NOMO-1 treated with dmso at 0.1 percent for 144 hours (cell line): Measurements from ENCODE around the gene SEC62.

Experiments used
- DNase-seq: peaks from one replicate; lab custom pipeline; 2025; ENCODE audit not compliant: unreplicated experiment; lab: John Stamatoyannopoulos, UW

Gene SEC62, protein sequence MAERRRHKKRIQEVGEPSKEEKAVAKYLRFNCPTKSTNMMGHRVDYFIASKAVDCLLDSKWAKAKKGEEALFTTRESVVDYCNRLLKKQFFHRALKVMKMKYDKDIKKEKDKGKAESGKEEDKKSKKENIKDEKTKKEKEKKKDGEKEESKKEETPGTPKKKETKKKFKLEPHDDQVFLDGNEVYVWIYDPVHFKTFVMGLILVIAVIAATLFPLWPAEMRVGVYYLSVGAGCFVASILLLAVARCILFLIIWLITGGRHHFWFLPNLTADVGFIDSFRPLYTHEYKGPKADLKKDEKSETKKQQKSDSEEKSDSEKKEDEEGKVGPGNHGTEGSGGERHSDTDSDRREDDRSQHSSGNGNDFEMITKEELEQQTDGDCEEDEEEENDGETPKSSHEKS

DNA sequence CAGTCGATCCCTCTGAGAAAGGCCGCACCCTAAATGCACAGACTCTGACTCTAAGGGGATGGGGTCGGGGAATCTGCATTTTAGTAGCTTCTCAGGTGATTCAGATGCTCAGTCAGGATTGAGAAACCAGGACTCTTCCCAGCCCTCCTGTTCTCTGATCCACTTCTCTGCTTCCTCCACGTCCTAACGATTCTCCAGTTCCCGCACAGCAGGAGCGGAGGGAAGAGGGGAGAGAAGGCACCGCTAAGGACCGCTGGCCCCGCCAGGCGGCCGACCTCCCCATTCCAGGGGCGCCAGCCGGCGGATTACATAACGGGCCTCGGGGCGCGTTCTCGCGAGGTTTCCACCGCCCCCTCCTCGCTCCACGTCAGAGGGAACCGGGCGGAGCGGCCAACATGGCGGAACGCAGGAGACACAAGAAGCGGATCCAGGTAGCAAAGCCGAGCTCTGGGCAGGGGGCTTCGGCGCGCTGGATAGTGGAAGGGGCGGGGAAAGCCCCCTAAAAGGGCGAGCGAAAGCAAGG lies at the start of gene SEC62:
TSS of gene SEC62 (plus strand) at position 380 of the 523 bp plus-strand sequence. CDS start at position 396, 16 bp downstream.
- DNase-seq = peak; percentile 88

DNA sequence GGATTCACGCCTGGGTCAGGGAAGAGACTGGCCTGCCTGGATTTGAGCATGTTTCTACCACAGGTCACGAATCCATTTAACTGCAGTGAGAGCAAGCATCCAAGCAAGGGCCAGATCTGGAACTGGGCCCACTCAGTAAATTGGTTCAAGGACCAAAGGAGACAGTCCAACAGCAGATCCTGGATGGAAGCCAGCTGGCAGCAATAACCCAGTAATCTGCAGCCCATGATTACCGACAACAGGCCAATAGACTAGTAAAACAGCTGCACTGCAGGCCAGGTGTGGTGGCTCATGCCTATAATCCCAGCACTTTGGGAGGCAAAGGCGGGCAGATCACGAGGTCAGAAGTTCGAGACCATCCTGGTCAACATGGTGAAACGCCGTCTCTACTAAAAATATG lies 43.4 kb upstream of the SEC62 start:
- no peak for DNase-seq

DNA sequence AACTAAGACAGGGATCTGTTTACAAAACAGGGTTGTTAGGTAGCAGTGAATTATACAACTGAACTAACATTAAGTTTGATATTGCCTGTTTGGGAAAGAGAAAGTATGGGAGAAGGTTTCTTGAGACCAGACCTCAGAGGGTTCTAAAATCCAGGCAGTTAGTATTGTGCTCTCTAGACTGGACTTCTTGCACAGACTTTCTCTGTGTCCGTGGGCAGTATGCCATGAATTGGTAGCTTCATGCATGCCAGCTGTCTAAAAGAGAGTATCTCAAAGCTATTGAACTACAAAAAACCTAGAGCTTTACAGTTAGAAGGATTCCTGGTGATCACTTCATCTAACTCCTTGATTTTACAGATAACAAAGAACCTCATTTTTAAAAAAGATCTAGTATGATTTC lies 42.8 kb upstream of the SEC62 start:
- no peak for DNase-seq

DNA sequence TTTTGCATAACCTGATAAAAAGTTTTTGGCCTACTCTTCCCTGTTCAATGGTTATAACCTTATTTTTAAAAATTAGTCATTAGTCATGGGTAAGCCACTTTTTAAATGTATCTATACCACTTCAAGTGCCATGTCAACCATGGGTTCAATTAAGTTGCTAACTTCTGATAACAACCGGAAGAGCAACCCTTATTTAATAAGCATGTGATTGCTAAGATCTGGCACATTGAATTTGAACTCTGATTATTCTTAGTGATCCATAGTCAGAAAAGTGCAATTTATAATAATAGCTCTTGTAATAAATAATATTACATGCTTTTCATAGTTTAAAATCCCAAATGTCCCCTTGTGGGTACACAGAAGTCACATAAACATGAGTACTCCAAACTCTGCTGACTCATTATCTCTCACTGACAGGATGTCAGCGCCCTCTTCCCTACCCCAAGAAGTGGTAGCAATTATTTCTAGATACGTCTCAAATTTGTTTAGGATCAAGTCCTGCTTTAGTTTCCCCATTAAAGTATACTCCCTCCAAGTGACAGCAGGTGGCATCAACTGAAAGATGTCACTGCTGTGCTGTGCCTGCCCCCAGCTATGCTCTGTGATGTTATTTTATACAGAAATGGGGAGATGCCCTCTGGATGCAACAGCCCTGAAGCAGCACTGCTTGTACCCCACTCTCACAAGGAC lies 36.6 kb upstream of the SEC62 start:
- DNase-seq = peak; percentile 5

DNA sequence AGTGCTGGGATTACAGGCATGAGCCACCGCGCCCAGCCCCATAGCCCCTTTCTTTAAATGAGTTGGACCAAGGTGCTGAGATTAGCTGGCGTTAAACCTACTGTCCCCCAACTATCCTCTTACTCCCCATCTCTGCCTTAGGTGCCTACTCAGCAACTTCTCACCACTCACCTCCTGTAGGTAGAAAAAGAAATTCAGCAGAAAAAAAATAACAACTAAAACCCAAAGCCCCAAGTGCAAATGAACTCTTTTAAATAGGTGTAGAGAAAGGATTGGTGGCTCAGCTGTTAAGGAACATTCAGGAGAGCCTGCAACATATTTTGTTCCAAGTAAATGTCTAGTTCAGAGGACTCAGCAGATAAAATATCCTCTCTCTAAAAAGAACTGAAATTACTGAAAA lies 35.8 kb upstream of the SEC62 start:
- DNase-seq = no peak

DNA sequence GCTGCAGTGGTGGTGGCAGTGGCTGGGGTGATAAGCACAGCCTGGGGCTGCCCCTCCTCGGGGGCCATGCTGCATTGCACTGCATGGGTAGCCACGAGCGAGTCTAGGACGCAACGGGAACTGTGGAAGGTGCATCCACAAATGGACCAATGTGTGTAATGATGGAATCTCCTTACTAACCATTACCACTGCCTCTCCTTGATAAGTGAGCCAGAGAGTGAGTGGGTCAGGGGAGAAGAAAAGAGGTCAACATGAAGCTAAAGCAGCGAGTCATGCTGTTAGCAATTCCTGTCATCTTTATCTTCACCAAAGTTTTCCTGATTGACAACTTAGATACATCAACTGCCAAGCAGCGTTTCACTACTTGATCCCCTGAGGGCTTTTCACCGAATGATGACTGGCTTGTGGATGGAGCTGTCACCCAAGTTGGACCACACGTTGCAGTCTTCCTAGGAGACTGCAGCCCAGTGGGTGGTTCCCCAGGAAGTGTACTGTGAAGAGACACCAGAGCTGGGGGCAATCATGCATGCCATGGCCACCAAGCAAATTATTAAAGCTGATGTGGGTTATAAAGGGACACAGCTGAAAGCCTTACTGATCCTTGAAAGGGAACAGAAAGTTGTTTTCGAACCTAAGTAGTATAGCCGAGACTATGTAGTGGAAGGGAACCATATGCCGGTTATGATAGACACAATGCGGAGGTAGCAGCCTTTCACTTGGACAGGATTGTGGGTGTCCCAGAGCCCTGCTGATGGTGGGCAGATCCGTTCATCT lies 34.7 kb upstream of the SEC62 start:
- DNase-seq = no peak

DNA sequence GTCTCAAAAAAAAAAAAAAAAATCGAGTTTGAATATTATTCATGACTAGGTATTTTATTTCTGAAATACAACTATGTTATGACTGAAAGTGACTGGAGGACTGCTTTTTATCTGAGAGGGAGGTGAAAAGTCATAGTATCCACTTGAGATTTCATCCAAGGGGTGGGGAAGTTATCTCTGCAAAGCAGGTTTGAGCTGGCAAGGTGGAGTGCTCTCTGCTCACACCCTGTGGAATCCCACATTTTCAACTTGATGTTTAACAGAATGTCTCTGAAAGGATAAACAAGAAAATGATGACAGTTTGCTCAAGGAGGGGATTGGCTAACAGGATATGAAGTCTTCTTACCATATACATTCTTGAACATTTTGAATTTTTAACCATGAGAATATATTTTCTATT lies 27.3 kb upstream of the SEC62 start:
- no peak for DNase-seq

DNA sequence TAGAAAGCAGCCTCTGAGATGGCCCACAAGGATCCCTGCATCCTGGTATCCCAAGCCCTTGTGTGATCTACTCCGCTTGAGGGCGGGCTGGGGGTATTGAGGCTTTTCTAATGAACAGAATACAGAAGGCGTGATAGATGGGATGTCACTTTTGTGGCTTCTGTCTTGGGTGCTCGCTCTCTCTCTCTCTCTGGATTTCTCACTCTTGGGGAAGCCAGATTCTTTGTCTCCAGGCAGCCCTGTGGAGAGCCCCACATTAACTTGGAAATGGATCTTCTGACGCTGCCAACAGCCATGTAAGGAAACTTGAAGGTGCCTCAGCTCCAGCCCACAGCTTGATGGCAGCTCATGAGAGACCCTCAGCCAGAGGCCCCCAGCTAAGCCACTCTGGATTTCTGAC lies 26.9 kb upstream of the SEC62 start:
- no peak for DNase-seq

DNA sequence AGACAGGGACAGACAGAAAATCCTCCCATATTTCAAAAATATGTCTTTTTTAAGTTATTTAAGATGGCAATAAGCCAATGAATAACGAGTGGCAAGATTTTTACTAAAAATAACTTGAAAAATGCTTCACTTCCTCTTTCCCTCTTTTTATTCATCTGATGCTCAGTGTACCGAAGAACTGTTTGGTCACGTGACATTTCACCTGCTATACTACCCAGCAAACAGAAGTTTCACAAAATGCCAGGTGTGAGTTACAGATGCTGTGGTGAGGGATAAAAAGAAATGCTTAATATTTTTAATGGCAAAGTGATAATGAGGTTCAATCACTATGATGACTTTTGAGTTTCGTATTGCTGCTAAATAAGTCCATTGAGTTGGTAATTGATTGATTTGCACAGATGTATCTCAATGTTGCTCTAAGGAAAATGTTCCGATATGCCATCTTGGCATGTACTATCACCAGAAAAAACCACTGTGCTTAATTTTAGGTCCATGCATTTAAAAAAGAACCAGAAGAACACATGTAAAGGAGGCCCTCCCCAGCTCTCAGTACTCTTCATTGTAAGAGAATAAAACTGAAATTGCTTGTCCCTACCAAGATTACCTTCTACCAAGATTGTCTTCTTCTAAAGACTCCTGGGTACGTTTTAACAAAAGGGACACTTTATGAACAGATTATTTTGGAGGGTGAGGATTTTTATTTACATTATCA lies 26.0 kb upstream of the SEC62 start:
- DNase-seq = peak; percentile 13

DNA sequence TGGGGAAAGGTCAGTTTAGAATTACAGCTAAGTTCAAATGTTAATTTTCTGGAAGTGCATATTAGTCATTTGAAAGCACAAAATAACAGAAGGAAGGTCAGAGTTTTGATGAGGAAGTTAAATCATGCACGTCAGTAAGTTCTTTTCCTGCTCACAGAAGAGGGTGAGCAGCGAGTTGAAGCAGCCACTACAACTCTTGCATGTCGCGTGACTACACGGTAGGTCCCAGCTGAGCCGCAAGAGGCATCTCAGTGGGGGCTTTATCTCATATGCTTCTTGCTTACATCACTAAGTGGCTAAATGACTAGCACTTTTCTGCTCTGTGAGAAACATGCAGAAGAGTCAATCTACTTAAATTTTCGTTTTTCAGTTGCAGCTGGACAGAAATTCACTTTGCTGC lies 21.3 kb upstream of the SEC62 start:
- peak; percentile 84 for DNase-seq

DNA sequence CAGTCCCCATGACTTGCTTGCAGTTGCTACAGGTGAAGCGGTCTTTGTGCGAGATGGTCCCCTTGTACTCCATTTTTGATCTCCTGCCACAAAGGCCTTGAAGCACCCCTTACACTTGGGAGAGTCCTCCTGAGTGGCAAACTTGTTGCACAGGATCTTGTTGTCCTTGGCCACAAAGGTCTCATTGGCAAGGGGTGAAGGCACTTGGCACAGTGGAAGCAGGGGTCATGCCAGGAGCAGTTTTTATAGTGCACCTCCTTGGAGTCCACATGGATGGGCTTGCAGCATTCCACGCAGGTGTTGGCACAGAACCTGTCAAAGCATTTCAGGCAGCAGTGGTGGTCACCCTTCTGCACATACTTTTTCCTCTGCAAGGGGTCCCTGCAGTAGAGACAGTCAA lies 20.3 kb upstream of the SEC62 start:
- DNase-seq = no peak

DNA sequence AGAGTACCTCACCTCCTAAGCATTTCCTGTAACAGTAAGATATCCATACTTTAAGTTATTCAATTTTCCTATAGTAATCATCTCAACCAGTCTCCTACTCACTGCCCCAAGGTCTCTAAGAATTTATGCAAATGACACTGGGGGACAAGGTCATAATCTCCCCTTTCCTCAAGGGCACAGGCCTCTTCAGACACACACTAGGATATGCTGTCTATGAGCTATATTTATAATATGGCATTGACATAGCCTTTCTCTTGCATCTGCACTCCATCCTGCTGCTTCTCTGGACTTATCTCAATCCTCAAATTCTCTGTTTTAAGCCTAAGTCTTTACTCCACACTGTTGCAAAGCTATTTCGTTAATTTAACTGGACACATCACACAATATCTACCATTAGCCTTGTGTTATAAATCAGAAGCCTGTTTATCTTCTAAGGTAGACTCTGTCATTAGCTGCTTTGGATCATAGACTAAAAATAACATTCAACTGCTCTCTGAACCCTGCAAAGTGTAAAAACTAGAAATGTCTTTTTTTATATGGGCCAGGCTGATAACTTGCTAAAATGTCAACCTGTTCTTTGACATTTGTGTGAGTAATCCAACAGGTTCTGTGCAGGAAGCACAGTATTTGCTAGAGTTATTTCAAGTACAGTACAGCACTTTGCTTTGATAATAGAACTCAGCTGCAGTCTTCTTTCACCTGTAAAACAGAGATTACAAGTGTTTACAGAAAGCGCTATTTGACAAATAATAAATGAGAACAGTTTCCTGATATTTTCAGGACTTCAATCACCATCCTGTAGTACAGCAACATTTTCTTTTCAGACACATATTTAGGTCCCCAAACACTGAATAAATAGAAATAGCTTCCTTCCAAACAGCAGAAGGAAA lies 17.8 kb upstream of the SEC62 start:
- DNase-seq = no peak

DNA sequence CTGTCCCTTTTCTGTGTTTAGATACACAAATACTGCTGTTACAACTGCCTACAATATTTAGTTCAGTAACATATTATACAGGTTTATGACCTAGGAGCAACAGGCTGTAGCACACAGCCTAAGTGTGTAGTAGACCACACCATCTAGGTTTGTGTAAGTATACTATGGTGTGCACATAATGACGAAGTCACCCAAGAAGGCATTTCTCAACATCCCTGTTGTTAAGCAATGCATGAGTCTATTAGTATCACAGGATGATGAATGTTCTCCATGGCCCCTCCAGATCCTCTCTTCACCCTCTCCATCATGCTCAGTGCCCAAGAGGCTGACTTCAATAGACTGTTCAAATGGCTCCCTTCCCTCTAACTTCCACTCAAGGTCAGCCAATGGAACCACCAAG lies 14.6 kb upstream of the SEC62 start:
- no peak for DNase-seq

DNA sequence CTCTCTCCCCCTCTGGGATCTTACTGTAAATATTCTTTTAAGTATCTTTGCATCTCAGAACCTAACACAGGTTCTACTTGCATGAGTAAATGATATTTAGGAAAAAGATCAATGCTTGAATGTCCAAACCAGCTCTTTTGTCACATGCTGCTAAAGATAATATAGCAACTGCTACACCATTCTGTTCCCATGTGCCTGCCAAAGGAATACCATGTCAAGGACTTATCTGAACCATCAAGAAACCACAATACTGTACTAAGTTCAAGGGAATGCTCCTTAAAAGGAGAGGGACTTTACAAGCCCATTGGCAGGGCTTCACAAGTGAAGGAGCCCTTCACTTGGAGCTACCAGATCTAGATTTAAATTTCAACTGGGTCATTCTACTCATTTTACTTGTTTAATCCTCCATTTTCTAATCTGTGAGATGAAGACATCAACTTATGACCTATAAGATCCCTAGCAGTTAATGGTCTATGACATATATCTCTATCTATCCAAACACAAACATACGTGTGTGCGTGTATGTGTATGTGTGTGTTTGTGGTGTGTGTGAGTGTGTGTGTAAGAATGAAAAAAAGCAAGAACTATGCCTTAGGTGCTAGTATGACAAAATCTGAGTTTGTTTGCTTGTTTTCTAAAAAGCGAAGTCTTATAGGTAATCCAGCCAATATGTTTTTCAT lies 13.0 kb upstream of the SEC62 start:
- no peak for DNase-seq

DNA sequence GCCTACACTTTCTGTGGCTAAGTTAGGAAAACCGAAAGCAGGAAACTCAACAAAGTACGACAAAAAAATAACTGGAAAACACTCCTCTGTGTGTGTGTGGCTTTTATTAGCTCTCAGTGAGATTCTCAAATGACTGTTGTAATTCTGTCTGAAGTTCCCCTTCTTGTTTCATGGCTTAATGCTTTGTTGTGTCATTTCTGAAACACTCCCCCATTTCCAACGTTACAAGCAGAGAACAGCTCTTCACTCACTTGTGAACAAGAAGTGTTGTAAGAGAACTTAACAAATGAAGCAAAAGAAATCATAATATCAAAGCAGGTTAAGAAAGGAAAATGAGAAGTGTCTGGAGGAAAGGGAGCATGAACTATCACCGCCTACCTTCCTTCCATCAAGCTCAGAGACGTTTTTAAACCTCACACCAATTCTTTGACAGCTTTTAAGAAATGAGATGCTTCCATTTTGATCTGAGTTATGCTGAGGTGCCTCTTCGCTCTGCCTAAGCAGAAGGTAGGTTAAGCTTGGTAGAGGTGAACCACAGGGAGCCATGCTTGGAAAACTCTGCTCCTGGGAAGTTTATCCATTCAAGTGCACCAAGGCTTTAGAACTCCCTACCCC lies 12.4 kb upstream of the SEC62 start:
- peak; percentile 88 for DNase-seq

DNA sequence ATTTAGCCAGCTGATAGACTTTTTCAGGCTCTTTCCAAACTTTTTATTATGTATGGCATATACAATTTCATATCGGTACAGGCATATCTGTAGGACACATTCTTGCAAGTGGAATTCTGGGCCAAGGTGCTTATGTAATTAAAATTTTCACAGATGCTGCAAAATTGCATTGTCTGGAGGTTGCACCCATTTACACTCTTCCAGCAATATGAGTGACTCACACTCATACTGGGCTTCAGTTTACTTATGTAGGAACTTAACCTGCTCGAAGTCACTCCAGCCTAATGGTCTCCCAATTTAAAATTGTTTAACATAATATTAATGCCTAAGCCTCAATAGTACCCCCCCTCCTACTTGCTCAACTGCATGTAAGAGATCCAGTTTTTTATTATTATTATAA lies 11.2 kb upstream of the SEC62 start:
- DNase-seq = no peak

DNA sequence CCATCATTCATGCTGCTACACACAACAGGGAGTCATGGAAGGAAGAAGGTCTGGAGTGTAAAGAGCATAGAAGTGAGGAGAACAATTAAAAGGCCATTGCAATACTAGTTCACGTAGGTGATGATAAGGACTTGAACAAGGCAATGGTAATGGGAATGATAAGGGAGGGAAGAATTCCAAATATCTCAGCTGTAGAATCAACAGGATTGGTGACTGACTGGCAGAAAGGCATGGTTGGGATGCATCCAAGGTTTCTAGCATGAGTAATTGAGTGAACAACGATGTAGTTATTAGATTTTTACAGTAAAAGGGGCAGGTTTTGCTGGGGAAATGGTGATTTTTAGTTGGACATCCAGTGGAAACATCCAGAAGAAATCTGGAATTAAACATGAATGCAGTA lies 2.4 kb upstream of the SEC62 start:
- DNase-seq = no peak

DNA sequence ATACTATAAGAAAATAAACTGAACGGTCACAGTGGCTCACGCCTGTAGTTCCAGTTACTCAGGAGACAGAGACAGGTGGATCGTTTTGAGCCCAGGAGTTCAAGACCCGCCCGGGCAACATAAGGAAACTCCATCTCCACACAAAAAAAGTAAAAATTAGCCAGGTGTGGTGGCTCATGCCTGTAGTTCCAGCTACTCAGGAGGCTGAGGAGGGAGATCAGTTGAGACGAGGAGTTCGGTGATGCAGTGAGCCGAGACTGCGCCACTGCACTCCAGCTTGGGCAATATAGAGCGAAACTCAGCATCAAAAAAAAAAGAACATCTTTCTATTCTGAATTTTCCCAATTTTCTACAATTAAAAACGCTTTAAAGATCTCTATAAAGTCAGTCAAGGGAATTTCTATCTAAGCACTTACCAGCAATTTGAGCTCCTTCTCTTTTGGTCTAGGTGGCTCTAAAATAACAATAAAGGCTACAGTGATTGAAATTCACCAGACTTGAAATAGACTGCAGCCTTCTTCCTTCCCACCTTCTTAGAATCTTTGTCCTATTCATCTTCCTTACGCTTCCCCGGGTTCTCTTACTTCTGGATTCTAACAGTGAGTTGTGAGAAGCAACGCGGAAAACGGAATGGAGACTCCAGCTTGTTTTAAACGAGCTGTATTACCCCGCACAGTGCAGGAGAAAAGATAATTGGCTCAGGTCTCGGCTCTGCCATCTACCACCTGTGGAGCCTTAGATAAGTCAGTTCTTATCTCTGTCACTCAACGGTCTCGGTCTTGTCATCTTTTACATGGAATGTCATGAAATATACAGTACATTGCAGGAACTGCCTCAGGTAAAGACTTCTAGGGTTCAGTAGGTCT lies 812 bp upstream of the SEC62 start:
- no peak for DNase-seq
